ENCODE results near the gene FLRT2.

The FLRT2 gene

DNA sequence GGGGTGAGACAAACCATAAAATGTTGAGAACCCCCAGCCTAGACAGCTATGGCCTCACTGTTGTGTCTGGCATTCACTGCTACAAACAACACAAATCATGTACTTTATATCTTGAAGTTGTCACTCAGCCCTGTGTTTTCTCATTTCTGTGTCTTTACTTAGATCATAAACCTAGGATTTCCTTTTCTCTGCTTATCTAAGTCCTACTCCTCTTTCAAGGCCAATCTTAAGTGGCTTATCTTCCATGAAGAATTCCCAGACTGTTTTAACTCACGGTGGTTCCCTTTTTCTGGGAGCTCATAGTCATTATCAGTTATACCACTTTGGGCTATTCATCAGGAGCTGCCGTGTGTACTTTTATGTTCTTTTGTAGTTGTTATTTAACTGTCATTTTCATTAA lies 42.1 kb downstream of the FLRT2 start:
- Mint-ChIP-seq H3K27me3 (no peaks in the 10 kb centered on the region), H3K36me3 (no peaks in the 10 kb centered on the region), H3K4me1 (no peaks in the 10 kb centered on the region), H3K4me3 (no peak overlapping the region), H3K9me3 (peaks cover 4% of the 10 kb centered on the region), H3K27ac (no peak overlapping the region)
- no peak for ATAC-seq

DNA sequence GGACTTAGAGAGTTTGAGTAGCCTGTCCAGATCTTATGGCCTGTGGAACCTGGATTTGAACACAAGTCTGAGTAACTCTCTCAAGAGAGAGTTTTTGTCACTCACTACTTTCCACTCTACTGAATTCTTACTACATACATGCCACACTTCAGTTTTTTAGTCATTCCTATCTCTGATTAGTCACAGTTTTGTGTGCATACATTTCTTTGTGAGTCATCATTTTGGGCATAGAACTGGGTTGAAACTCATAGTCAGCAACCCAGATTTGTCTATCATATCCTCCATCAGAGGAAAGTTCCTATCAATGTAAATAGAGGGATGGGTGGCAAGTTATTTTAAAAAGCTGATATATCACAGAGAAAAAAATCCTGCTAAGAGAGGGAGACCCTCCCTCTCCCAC lies 42.9 kb downstream of the FLRT2 start:
- Mint-ChIP-seq H3K36me3 (no peaks in the 10 kb centered on the region), H3K4me3 (no peak overlapping the region), H3K9me3 (peaks cover 4% of the 10 kb centered on the region), H3K27ac (no peak overlapping the region), H3K27me3 (no peaks in the 10 kb centered on the region), H3K4me1 (no peaks in the 10 kb centered on the region)
- no peak for ATAC-seq

DNA sequence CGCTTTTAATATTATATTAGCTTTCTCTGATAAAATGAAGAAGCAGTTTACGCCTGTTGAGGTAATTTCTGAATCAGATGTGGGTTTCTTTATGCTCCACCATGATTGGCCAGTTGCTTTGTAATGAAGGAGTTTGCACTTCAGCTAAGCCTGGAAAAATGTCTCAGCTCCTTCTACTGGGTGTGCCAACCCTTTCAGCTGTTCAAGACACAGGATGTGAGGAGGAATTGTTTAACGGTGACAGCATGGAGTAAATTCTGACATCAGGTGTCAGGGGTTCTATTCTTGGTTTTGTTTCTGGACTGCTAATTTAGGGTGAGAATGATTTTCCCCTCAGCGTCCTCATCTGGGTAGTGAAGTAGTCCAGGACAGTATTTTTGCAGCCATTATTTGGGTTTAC lies 43.5 kb downstream of the FLRT2 start:
- Mint-ChIP-seq H3K27ac (no peak overlapping the region), H3K4me3 (no peak overlapping the region), H3K4me1 (no peaks in the 10 kb centered on the region), H3K9me3 (peaks cover 5% of the 10 kb centered on the region), H3K36me3 (no peaks in the 10 kb centered on the region), H3K27me3 (no peaks in the 10 kb centered on the region)
- ATAC-seq: no peak

DNA sequence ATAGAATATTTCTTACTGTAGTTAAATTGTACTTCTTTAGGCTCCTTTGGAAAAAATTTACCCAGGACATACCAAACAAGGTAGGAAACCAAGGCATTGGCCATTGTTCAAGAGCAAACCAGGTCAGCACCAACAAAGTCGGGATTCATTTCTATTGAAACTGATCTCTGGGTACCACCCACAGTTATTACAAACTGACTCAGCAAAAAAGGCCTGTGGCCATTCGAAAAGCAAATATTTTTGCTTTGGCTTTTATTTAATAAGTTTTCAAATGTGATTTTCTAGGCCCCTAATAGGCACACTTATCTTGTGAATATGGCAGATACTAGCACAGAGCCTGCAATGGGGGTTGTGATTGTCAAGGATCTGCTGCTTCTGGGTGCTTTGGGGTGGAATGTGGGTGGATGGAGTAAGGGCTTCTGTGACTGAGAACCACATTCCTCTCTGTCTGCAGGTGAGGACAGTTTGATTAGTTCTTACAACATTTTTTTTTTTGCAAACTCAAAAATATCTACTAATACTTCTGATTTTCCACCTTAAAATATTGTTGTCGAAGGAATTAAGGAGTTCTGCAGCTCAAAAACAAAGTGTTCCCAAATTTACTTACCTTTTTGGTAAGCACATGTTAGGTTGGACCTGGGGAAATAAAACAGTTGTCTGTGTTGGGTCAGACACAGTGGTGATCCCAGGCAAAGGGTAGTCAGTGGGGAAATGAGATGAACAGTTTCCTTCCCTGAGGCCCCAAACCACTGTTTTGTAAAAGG lies 45.1 kb downstream of the FLRT2 start:
- no peaks in the 10 kb centered on the region for H3K4me1 Mint-ChIP-seq
- no peaks in the 10 kb centered on the region for H3K36me3 Mint-ChIP-seq
- H3K27ac Mint-ChIP-seq: no peak overlapping the region
- ATAC-seq: no peak
- H3K27me3 Mint-ChIP-seq: no peaks in the 10 kb centered on the region
- H3K4me3 Mint-ChIP-seq: no peak overlapping the region
- peaks cover 2% of the 10 kb centered on the region for H3K9me3 Mint-ChIP-seq

DNA sequence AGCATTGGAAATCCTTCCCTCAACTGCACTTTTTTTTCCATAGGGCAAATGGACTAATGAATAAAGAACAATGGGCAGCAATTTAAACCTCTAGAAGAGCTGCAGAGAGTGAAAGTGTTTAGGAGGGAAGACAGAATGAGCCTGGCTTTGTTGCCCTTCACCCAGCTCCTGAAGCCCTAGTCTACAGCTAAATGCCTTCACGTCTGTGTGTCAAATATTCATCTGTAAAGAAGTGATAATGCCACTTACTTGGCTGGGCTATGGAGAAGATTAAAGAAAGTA lies 45.6 kb downstream of the FLRT2 start:
- Mint-ChIP-seq H3K9me3 (peaks cover 2% of the 10 kb centered on the region), H3K36me3 (no peaks in the 10 kb centered on the region), H3K27ac (no peak overlapping the region), H3K4me1 (no peaks in the 10 kb centered on the region), H3K27me3 (no peaks in the 10 kb centered on the region), H3K4me3 (no peak overlapping the region)
- no peak for ATAC-seq

DNA sequence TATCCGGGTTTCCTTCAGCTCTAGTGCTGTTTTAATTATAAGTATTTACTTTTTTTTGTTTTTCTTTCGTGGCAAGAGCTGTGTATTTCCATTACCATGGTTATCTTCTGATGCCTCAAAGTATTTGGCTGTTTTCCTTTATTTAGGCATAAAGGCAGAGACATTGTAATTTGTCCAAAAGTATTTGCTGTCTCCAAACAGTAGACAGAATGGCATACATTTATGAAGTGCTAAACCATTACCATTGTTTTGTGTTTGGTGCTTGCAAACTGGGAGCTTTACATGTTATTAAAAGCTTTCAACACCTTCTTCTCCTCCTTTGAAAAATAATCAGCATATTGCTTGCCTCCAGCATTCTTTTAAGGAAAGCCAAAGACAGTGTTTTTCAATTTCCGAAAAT lies 46.3 kb downstream of the FLRT2 start:
- H3K36me3 Mint-ChIP-seq: no peaks in the 10 kb centered on the region
- H3K9me3 Mint-ChIP-seq: peaks cover 2% of the 10 kb centered on the region
- H3K4me3 Mint-ChIP-seq: no peak overlapping the region
- ATAC-seq: no peak
- H3K4me1 Mint-ChIP-seq: no peaks in the 10 kb centered on the region
- H3K27me3 Mint-ChIP-seq: no peaks in the 10 kb centered on the region
- H3K27ac Mint-ChIP-seq: no peak overlapping the region

DNA sequence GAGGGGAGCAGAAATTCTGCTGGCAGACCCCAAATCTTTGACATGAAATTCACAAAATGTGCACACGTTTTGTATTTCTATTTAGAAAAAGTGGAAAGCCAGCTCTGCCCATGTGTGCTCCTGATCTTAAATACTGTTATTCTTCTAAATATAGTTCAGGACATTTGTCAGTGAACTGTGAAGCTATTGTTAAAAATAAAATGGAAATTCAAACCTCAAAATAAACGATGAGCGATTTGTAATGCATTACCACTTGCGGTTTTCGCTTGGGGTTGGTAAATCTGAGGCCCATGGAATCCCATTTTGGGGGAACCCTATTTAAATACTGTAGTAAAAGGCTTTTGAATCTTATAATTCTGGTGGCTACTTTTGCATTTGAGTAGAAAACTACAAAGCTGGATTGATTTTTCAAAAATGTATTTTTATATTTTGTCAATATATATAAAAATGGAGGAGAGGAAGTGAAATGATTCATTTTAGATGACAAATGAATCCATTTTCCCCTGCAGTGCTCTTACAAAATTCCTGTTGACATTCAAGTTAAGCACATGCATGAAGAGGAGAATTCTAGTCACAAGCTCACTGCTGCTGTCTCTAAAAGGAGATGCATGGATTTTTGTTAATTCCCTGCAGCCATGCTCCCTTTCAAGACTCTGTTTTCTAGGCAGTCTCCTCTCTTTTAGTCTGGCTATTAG lies 47.1 kb downstream of the FLRT2 start:
- no peaks in the 10 kb centered on the region for H3K4me1 Mint-ChIP-seq
- H3K36me3 Mint-ChIP-seq: no peaks in the 10 kb centered on the region
- no peak overlapping the region for H3K27ac Mint-ChIP-seq
- H3K9me3 Mint-ChIP-seq: peaks cover 2% of the 10 kb centered on the region
- no peak for ATAC-seq
- no peak overlapping the region for H3K4me3 Mint-ChIP-seq
- no peaks in the 10 kb centered on the region for H3K27me3 Mint-ChIP-seq

DNA sequence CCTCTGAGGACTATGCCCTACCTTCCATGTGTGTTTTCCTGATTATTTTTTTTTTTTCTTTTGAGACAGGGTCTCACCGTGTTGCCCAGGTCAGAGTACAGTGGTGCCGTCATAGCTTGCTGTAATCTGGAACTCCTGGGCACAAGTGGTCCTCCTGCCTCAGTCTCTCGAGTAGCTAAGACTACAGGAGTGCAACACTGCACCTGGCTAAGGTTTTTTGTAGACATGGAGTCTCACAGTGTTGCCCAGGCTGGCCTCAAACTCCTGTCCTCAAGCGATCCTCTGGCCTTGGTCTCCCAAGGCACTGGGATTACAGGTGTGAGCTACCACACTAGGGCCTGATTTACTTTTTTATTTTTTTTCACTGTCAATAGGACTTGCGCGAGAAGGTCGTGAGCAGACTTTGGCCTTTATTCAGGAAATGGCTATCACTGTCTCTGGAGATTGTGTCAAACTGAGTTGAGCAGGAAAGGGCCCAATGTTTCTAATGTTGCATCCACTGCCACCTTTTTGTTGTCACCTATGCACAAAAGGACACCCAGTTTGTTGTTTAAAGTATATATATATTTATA lies 47.7 kb downstream of the FLRT2 start:
- H3K36me3 Mint-ChIP-seq: no peaks in the 10 kb centered on the region
- H3K4me1 Mint-ChIP-seq: no peaks in the 10 kb centered on the region
- peaks cover 2% of the 10 kb centered on the region for H3K9me3 Mint-ChIP-seq
- H3K4me3 Mint-ChIP-seq: no peak overlapping the region
- ATAC-seq: no peak
- no peak overlapping the region for H3K27ac Mint-ChIP-seq
- H3K27me3 Mint-ChIP-seq: no peaks in the 10 kb centered on the region

DNA sequence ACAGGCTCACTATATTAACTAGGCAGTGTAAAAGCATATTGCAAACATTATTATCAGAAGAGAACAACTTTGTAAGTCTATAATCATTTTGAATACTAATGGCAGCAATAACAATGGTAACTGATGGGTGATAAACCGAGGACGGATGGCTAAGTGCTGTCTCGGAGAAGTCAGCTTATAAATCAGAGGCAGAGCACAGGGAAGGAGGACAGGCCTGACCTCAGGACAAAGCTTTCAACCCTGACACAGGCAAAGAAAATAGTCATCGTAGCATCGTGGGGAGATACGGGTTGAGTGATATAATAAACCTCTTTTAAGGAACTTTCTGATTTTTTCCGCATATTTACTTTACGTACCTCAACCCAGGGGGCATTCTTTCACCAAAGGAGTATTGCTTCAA lies 48.4 kb downstream of the FLRT2 start:
- Mint-ChIP-seq H3K9me3 (peaks cover 2% of the 10 kb centered on the region), H3K4me3 (no peak overlapping the region), H3K27me3 (no peaks in the 10 kb centered on the region), H3K4me1 (no peaks in the 10 kb centered on the region), H3K27ac (no peak overlapping the region), H3K36me3 (no peaks in the 10 kb centered on the region)
- ATAC-seq: no peak

DNA sequence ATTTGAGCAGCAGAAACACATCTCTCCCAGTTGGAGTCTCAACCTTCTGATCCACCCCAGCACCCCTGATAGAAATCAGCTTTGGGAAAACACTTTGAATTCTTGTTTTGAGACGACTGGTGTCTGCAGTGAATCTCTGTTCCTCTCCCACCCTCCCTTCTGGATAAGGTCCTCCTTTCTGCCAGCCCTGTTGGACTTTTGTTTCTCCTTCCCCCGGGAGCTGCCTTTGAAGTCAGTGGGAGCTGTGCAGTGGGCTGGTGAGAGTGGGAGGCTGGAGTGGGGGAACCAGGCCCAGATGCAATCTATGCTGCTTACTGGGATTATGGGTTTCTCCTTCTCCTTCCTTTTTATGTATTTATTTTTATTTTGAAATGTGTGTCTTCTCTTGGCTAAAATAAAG lies 49.0 kb downstream of the FLRT2 start:
- H3K27me3 Mint-ChIP-seq: no peaks in the 10 kb centered on the region
- H3K9me3 Mint-ChIP-seq: peaks cover 2% of the 10 kb centered on the region
- H3K36me3 Mint-ChIP-seq: no peaks in the 10 kb centered on the region
- H3K4me1 Mint-ChIP-seq: no peaks in the 10 kb centered on the region
- ATAC-seq: no peak
- H3K4me3 Mint-ChIP-seq: no peak overlapping the region
- H3K27ac Mint-ChIP-seq: no peak overlapping the region

DNA sequence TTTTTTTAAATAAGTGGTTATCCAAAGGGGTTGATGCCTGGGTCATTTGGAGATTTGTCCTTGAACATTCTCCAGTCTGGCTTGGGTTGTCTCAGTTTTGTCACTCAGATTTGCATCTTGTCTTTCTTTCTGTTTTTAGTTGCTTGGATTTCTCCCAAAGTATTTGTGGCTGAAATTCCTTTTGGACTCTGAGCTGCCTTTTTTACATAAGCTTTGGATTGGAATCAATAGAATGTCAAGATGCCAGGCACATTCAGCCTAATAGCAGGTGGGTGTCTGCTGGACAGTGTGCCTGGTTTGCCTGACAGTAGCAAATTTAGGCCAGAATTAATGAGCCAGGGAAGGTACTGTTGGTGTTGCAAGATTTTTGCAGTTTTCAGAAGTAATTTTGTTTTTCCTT lies 50.0 kb downstream of the FLRT2 start:
- Mint-ChIP-seq H3K4me1 (no peaks in the 10 kb centered on the region), H3K27me3 (no peaks in the 10 kb centered on the region), H3K36me3 (no peaks in the 10 kb centered on the region), H3K27ac (no peak overlapping the region), H3K4me3 (no peak overlapping the region), H3K9me3 (peaks cover 2% of the 10 kb centered on the region)
- no peak for ATAC-seq

DNA sequence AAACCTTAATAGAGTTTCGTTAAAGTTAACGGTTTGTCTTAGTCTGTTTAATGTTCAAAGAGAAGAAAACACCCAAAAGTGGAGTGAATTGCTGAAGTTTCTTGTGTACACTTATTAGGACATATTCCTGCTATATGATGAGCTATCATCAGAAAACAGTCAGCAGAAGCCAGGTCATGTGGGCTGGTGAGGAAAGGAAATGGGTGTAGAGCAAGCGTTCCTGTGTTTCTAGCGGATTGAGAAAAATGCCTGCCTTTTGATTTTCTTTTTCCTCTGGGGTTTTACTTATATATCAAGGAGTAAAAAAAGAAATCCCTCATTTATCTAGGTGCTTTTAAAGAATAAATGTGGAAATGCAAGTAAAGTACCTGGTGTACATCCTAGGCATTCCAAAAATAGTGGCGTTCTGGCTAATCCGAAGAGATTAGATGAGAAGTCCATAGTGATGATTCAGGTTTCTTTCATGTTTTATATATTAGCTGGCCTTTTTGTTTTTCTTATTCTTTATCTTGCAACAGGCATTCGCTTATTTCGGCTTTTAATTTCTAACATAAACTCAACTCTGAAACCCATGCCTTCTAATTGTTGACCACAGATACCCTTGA lies 50.7 kb downstream of the FLRT2 start:
- ATAC-seq: no peak

DNA sequence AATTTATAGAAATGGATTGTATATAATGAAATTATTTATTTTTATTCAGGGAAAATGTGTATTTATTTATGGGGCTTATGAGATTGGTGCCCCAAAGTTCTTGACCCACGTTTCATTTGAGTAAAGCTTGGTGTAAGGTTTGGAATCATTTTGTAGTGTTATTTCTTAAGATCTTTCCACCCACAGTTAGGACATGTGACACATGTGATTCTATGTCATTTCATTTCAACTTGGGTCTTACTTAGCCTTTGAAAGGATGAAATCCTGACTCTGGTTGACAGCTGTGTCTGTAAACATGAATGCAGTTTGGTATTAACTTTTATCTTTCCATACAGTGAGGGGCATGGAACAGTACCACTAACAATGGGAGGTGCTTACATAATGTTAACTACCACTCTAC lies 51.7 kb downstream of the FLRT2 start:
- peaks cover 2% of the 10 kb centered on the region for H3K9me3 Mint-ChIP-seq

More for the DNA sequence above, 50.7 kb downstream of the FLRT2 start:
- H3K27ac Mint-ChIP-seq: no peak overlapping the region
- H3K27me3 Mint-ChIP-seq: no peaks in the 10 kb centered on the region
- no peaks in the 10 kb centered on the region for H3K36me3 Mint-ChIP-seq
- H3K4me3 Mint-ChIP-seq: no peak overlapping the region
- H3K4me1 Mint-ChIP-seq: no peaks in the 10 kb centered on the region
- peaks cover 2% of the 10 kb centered on the region for H3K9me3 Mint-ChIP-seq

DNA sequence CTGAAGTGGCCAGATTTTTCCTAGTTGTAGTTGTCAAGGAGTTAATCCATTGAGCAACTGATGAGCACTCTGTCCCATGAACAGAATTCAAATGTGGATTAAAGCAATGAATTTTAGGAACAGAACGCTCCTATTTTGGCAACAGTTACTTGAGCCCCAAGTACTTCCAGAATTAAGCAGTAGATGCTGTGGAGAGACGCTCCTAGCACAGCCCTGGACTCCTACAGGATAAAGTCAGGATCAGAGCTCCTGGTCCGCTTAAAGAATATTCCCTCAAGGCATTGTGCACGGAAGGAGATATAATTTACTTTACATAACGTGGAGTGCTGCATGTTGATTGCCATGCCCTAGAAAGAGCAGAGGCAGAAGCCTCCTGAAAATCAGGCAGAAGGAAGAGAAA lies 53.4 kb downstream of the FLRT2 start:
- no peak for ATAC-seq
- no peaks in the 10 kb centered on the region for H3K4me1 Mint-ChIP-seq
- no peak overlapping the region for H3K27ac Mint-ChIP-seq
- H3K9me3 Mint-ChIP-seq: peaks cover under 1% of the 10 kb centered on the region
- no peak overlapping the region for H3K4me3 Mint-ChIP-seq
- no peaks in the 10 kb centered on the region for H3K36me3 Mint-ChIP-seq
- H3K27me3 Mint-ChIP-seq: no peaks in the 10 kb centered on the region

More for the DNA sequence above, 51.7 kb downstream of the FLRT2 start:
- Mint-ChIP-seq H3K4me1 (no peaks in the 10 kb centered on the region), H3K36me3 (no peaks in the 10 kb centered on the region), H3K27ac (no peak overlapping the region), H3K27me3 (no peaks in the 10 kb centered on the region), H3K4me3 (no peak overlapping the region)
- ATAC-seq: no peak

DNA sequence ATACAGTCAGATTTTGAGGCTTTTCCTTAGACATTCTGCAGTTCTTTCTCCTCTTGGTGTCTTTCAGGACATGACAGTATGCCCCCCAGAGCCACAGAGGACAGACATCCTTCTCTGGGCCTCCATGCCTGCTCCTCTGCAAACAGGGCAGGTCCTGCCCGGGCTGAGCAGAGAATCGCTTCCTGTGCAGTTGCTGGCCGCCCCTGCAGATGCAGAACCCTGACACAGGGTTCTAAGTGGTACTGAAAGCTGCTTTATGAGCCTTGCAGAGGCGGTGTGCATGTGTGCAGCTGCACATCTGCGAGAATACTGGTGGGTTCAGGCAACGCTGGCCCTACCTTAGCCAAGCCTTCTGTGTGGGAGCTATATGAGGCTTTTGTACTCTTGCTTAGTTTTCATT lies 54.5 kb downstream of the FLRT2 start:
- H3K36me3 Mint-ChIP-seq: no peaks in the 10 kb centered on the region
- ATAC-seq: peak; percentile 53
- no peaks in the 10 kb centered on the region for H3K4me1 Mint-ChIP-seq
- H3K27ac Mint-ChIP-seq: no peak overlapping the region
- H3K9me3 Mint-ChIP-seq: no peaks in the 10 kb centered on the region
- H3K4me3 Mint-ChIP-seq: no peak overlapping the region
- no peaks in the 10 kb centered on the region for H3K27me3 Mint-ChIP-seq
